ENCODE results near the gene MIF4GD.
"Not testable (repeated sequence)": the region's sequence is repeated elsewhere in the genome, so short reads cannot be mapped to it uniquely, and the experiment has no call there.

The MIF4GD gene

DNA sequence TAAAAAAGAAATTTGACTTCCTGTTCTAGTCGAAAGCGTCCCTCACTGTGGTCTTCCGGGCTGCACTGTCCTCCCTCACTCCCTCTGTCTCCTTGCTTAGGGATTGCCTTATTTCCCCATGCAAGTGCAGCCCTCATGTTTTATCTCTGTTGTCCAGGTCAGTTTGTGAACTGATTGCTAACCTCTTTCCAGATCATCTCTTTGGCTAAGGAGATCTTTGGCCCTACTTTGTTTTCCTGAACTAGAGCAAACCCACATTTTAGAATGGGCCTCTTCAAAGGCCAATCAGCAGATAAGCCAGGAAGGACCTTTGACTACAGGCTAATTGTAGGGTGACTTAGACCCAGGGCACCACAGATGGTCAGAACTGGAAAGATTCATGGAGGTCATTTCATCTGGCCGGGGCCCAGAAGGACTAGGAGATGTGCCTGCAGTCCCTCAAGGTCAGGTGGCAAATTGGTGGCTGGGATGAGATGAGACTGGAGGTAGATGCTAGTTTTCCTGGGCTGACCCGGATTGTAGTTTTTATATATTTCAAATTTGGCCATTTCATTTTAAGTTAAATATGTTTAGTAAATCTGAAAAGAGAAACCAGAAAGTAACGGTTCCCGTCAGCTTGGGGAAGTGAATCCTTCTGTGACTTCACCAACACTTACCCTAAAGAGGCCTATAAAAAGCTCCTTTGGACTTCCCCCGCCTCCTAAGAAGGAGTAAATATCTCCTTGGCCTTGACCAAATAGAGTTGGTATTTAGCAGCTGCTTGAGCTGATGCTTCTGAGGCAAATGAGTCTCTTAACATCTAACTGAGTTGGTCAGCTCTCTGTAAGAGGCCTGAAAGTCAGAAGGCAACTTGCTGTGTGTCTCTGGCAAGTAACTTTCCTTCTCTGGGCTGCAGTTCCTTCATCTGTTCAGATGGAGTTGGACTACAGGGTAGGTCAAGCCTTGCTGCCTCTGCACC, 24.4 kb upstream of the MIF4GD start:
- H3K4me1 Mint-ChIP-seq (ENCODE audit: low read depth) = peaks cover 11% of the 10 kb centered on the region

DNA sequence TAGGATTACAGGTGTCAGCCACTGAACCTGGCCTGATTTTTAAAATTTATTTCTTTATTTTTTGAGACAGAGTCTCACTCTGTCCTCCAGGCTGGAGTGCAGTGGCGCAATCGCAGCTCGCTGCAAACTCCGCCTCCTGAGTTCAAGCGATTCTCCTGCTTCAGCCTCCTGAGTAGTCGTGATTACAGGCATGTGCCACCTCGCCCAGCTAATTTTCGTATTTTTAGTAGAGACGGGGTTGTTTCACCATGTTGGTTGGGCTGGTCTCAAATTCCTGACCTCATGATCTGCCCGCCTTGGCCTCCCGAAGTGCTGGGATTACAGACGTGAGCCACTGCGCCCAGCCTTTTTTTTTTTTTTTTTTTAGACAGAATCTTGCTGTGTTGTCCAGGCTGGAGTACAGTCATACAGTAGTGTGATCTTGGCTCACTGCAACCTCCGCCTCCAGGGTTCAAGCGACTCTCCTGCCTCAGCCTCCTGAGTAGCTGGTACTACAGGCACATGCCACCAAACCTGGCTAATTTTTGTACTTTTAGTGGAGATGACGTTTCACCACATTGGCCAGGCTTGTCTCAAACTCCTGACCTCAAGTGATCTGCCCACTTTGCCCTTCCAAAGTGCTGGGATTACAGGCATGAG, 21.9 kb upstream of the MIF4GD start:
- not testable (repeated sequence) for H3K36me3 Mint-ChIP-seq; H3K4me3 Mint-ChIP-seq; H3K27me3 Mint-ChIP-seq; H3K27ac Mint-ChIP-seq; H3K9me3 Mint-ChIP-seq (ENCODE audit: low read depth)
- H3K4me1 Mint-ChIP-seq (ENCODE audit: low read depth) = peaks cover 20% of the 10 kb centered on the region

More for the DNA sequence above, 24.4 kb upstream of the MIF4GD start:
- Mint-ChIP-seq H3K27me3 (no peaks in the 10 kb centered on the region), H3K36me3 (no peaks in the 10 kb centered on the region), H3K4me3 (peak overlapping the region; percentile 3), H3K27ac (peak overlapping the region; percentile 41), H3K9me3 (ENCODE audit: low read depth) (no peaks in the 10 kb centered on the region)

DNA sequence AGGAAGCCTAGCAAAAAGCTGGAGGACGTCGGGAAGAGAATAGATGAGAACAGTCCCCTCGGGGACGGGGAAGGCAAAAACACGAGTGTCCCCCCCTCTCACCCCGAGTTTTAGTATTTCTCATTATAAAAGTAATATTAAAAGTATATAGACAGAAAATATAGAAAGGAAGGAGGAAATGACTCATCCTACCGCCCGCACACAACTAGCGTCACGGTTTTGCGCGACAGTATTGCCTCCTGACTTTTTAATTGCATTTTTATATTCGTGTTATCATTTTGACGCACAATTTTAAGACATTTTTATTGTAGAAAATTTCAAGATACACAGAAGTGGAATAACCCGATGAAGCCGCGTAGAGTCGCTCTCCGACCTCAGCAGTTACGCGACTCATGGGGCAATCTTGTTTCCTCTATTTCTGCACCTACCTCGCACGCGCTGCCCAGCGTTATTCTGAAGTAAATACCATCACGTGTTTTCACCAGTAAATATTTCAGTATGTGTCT, 18.9 kb upstream of the MIF4GD start:
- Mint-ChIP-seq H3K36me3 (peaks cover 5% of the 10 kb centered on the region), H3K4me1 (ENCODE audit: low read depth) (peaks cover 17% of the 10 kb centered on the region), H3K4me3 (peak overlapping the region; percentile 98), H3K27me3 (no peaks in the 10 kb centered on the region), H3K27ac (peak overlapping the region; percentile 100), H3K9me3 (ENCODE audit: low read depth) (no peaks in the 10 kb centered on the region)

DNA sequence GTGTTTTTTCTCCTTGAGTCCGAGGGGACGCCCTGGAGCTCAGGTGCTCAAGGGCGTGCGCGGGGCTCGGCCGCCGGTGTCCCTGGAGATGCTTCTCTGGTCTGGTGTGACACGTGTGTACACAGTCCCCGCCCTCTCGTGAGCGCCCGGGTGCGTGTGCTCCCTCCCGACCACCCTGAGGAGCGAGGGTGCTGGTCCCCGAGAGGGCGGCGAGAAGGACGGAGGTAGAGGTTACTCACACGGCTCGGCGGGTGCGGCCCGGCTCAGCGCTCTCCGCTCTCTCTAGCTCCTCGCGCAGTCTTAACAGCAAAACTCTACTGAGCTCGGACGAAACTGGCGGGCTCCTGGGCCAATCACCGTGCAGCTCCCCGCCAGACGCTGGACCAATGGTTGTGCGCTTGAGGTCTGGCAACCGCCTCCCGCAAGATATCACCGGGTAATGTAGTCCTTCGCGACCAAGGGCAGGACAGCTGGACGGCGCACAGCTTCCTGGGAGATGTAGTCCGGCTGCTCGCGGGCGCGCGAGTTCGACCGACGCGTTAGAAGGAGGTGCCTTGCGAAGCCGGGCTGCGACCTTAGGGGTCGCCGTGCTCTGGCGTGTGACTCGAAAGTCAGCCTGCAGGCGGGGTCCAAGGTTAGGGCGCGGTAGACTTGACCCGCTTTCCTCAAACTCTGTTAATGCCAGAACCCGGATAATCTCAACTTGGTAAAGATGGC, 18.2 kb upstream of the MIF4GD start, which contains the start of gene SLC25A19:
TSS of gene SLC25A19 (minus strand) at position 319 of the 717 bp plus-strand sequence. CDS start 2,669 bp downstream, outside the sequence.
- Mint-ChIP-seq H3K27me3 (no peaks in the 10 kb centered on the region), H3K27ac (peak within 1 kb of the TSS; percentile 100), H3K4me3 (peak within 1 kb of the TSS; percentile 98), H3K4me1 (ENCODE audit: low read depth) (peaks cover 18% of the 10 kb centered on the region), H3K9me3 (ENCODE audit: low read depth) (no peaks in the 10 kb centered on the region), H3K36me3 (peaks cover 5% of the 10 kb centered on the region)

DNA sequence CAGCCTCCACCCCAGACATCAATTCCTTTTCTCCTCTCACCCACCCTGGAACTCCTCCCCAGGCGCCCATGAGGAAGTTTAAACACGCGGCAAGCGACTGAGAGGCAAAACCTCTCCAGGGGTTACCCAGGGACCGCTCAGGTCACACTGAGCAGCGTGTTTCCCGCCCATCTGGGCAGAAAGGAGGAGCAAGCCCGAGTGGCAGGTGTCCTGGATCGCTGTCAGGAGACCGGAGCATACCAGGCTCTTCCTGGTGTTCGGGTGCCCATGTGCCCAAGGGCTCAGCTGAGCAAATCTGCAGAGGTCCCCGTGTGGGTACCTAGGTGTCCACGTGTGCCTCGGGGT, 17.7 kb upstream of the MIF4GD start:
- Mint-ChIP-seq H3K4me1 (ENCODE audit: low read depth) (peaks cover 18% of the 10 kb centered on the region), H3K27ac (peak overlapping the region; percentile 100), H3K9me3 (ENCODE audit: low read depth) (no peaks in the 10 kb centered on the region), H3K36me3 (peaks cover 5% of the 10 kb centered on the region), H3K27me3 (no peaks in the 10 kb centered on the region), H3K4me3 (peak overlapping the region; percentile 98)

DNA sequence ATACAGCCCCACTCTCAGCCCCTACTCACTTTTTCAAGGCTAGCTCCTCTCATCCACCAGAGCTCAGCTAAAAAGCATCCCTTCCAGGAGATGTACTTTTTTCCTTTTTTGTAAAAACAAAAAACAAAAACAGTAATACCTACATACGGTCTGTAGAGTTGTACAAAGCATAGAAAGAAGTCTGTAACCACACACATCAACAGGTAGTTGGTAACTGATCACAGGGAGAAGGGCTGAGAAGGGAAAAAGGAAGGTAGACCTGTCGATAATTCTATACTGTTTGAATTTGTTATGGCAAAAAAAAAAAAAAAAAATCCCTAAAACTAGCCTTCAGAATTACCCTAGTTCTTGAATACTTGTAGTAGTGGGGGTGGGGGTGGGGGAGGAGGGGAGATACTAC, 17.3 kb upstream of the MIF4GD start:
- Mint-ChIP-seq H3K4me1 (ENCODE audit: low read depth) (peaks cover 18% of the 10 kb centered on the region), H3K36me3 (peaks cover 5% of the 10 kb centered on the region), H3K9me3 (ENCODE audit: low read depth) (no peaks in the 10 kb centered on the region), H3K27ac (peak overlapping the region; percentile 100), H3K27me3 (no peaks in the 10 kb centered on the region), H3K4me3 (peak overlapping the region; percentile 98)

DNA sequence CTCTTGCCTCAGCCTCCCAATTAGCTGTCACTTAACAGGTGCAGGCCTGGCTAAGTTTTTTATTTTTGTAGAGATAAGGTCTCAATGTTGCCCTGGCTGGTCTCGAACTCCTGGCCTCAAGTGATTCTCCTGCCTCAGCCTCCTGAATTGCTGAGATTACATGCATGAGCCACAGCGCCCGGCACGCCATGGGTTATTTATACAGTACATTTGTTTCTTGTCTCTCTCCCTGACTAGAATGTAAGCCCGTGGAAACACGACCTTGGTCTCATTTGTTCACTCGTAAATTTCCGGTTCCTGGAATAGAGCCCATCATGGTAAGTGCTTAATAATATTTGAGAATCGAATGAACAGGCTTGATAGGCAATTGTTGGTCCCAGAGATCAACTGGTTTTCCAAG, 16.2 kb upstream of the MIF4GD start:
- peak overlapping the region; percentile 72 for H3K27ac Mint-ChIP-seq
- H3K4me1 Mint-ChIP-seq (ENCODE audit: low read depth) = peaks cover 18% of the 10 kb centered on the region
- no peaks in the 10 kb centered on the region for H3K27me3 Mint-ChIP-seq

DNA sequence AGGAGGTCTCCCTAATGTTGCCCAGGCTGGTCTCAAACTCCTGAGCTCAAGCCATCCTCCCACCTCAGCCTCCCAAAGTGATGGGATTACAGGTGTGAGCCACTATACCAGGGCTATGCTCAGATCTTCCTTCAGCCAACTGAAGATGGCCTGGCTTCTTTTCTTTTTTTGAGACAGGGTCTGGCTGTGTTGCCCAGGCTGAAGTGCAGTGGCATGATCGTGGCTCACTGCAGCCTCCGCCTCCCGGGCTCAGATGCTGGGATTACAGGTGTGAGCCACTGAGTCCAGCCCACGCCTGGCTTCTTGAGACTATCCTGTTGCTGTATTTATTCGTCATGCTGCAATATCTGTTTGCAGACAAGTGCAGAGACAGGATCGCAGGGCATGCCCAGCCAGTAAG, 14.1 kb upstream of the MIF4GD start:
- H3K27me3 Mint-ChIP-seq = no peaks in the 10 kb centered on the region

More for the DNA sequence above, 16.2 kb upstream of the MIF4GD start:
- Mint-ChIP-seq H3K36me3 (peaks cover 5% of the 10 kb centered on the region), H3K9me3 (ENCODE audit: low read depth) (no peaks in the 10 kb centered on the region), H3K4me3 (peak overlapping the region; percentile 98)

DNA sequence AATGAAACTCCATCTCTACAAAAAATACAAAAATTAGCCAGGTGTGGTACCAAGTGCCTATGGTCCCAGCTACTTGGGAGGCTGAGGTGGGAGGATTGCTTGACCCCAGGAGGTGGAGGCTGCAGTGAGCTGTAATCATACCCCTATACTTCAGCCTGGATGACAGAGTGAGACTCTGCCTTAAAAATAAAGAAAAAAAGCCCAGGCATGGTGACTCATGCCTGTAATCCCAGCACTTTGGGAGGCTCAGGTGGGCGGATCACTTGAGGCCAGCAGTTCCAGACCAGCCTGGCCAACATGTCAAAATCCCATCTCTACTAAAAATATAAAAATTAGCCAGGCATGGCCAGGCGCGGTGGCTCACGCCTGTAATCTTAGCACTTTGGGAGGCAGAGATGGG, 9.2 kb upstream of the MIF4GD start:
- H3K4me3 Mint-ChIP-seq; H3K4me1 Mint-ChIP-seq (ENCODE audit: low read depth); H3K9me3 Mint-ChIP-seq (ENCODE audit: low read depth); H3K36me3 Mint-ChIP-seq; H3K27me3 Mint-ChIP-seq; H3K27ac Mint-ChIP-seq: not testable (repeated sequence)

More for the DNA sequence above, 14.1 kb upstream of the MIF4GD start:
- peaks cover 5% of the 10 kb centered on the region for H3K36me3 Mint-ChIP-seq
- H3K4me3 Mint-ChIP-seq = no peak overlapping the region
- H3K27ac Mint-ChIP-seq = no peak overlapping the region
- peaks cover 14% of the 10 kb centered on the region for H3K4me1 Mint-ChIP-seq (ENCODE audit: low read depth)
- no peaks in the 10 kb centered on the region for H3K9me3 Mint-ChIP-seq (ENCODE audit: low read depth)

DNA sequence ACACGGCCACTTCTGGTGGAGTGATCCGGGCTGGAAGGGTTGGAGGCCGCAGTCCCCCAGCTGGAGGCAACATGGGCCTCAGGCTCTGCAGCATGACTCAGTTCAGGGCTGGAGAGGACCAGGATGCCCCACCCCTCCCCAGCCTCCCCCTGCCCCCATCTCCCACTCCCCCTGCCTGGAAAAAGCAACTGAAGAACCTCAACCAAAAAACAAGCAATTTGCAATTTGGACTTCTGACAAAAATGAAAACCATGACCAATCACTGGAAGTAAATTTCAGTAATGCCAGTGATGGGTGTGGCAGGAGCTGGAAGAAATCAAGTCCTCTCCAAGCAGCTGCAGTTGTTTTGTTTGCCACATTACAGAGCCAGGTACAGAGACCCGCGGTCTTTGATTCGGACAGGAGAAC, 6.6 kb upstream of the MIF4GD start:
- H3K36me3 Mint-ChIP-seq = no peaks in the 10 kb centered on the region

DNA sequence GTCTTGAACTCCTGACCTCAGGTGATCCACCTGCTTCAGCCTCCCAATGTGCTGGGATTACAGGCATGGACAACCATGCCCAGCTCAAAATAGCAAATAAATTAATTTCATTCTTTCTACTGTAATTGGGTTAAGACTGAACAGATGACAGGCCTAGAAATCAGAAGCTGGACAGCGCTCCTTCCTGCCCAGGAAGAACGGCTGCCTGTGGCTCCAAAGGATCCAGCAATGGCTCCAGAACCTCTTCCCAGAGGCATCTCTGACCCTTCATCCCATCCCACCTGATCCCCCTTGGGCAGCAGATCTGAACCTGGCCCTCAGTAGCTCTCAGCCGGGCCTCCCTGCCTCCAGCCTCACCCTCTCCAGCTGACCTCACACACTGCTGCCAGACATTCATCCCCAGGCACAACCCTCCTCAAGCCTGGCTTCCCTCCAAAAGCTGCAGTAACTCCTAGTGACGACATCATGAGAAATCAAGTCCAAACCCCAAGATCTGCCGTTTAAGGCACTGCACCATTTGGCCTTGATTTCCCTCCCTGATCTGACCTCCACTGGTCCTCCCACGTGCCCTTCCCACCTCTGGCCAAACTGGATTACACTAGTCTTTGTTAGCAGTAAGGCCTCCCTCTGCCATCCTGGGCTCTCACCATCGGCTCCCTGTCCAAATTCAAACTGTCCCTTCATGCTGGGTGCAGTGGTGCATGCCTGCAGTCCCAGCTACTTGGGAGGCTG, 3.1 kb upstream of the MIF4GD start:
- Mint-ChIP-seq H3K27me3 (no peaks in the 10 kb centered on the region), H3K4me1 (ENCODE audit: low read depth) (peaks cover 25% of the 10 kb centered on the region), H3K4me3 (peak overlapping the region; percentile 67), H3K36me3 (no peaks in the 10 kb centered on the region), H3K9me3 (ENCODE audit: low read depth) (no peaks in the 10 kb centered on the region), H3K27ac (peak overlapping the region; percentile 73)

More for the DNA sequence above, 6.6 kb upstream of the MIF4GD start:
- H3K27ac Mint-ChIP-seq = no peak overlapping the region
- H3K27me3 Mint-ChIP-seq = no peaks in the 10 kb centered on the region
- no peak overlapping the region for H3K4me3 Mint-ChIP-seq
- H3K4me1 Mint-ChIP-seq (ENCODE audit: low read depth) = peaks cover 12% of the 10 kb centered on the region
- H3K9me3 Mint-ChIP-seq (ENCODE audit: low read depth) = no peaks in the 10 kb centered on the region

DNA sequence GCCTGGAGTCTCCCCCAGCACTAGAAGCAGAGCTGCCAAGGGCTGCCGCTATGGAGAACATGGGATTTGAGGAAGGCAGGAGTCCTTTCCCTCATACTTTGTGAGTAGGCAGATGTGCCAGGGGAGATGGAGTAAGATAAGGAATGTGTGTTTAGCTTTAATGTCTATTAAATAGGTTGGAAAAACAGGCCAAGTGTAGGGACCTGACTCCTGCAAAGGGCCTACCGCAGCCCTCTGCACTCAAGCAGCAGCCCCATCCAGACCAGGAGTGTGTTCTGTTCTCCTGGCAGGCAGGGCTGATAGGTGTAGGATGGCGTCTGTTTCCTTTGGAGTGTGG, 1.8 kb upstream of the MIF4GD start:
- Mint-ChIP-seq H3K4me1 (ENCODE audit: low read depth) (peaks cover 30% of the 10 kb centered on the region), H3K4me3 (peak overlapping the region; percentile 91), H3K27ac (peak overlapping the region; percentile 81), H3K36me3 (no peaks in the 10 kb centered on the region), H3K9me3 (ENCODE audit: low read depth) (no peaks in the 10 kb centered on the region), H3K27me3 (no peaks in the 10 kb centered on the region)

DNA sequence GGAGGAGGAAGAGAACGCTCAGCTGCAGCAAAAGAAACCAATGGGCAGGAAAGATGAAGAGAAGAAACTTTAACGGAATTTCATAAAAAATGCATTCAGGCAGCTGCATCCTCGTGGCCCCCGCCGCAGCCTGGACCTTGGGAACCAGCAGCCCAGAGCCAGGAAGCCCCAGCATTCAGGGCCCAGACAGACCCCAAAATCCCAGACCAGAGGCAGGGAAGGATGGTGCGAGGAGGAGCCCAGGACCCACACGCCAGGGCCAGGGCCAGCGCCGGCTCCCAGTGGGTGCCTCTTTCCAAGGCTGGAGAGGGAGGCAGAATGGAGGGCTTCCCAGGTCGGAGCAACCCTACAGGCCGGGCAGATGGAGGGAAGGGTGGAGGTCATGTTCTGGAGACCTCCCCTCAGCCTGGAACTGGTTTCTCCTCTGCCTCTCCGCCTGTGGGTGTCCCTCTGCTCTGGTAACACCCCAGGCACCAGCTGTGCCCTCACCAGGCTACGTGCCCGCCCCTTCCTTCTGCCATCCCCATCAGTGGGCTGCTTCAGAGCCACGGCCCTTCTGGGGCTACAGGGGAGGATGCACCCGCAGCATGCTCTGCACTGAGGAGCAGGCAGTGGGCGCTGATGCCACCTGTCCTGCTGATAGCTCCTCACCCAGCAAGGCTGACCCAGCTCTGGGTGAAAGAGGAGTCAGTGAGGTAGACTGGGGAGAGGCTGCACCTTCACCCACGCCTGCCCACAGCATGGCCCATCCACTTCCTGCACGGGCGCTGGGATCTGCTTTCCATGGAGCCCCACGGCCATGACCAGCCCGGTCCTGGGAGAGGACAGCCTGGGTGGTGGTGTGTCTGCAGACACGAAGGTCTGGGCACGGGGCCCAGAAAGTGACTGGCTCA, 1.2 kb upstream of the MIF4GD start:
- H3K4me1 Mint-ChIP-seq (ENCODE audit: low read depth) = peaks cover 31% of the 10 kb centered on the region
- H3K36me3 Mint-ChIP-seq = no peaks in the 10 kb centered on the region
- no peaks in the 10 kb centered on the region for H3K27me3 Mint-ChIP-seq
- peak overlapping the region; percentile 81 for H3K27ac Mint-ChIP-seq
- H3K9me3 Mint-ChIP-seq (ENCODE audit: low read depth) = no peaks in the 10 kb centered on the region
- peak overlapping the region; percentile 91 for H3K4me3 Mint-ChIP-seq
